NOMO-1 (cell line): ENCODE measurements around the gene CIROP.

Experiments used
- DNase-seq, 2 experiments: peaks; one replicate each; lab custom pipeline; 2025; ENCODE audit not compliant: unreplicated experiment in 2 of 2; lab: John Stamatoyannopoulos, UW

CIROP gene

DNA sequence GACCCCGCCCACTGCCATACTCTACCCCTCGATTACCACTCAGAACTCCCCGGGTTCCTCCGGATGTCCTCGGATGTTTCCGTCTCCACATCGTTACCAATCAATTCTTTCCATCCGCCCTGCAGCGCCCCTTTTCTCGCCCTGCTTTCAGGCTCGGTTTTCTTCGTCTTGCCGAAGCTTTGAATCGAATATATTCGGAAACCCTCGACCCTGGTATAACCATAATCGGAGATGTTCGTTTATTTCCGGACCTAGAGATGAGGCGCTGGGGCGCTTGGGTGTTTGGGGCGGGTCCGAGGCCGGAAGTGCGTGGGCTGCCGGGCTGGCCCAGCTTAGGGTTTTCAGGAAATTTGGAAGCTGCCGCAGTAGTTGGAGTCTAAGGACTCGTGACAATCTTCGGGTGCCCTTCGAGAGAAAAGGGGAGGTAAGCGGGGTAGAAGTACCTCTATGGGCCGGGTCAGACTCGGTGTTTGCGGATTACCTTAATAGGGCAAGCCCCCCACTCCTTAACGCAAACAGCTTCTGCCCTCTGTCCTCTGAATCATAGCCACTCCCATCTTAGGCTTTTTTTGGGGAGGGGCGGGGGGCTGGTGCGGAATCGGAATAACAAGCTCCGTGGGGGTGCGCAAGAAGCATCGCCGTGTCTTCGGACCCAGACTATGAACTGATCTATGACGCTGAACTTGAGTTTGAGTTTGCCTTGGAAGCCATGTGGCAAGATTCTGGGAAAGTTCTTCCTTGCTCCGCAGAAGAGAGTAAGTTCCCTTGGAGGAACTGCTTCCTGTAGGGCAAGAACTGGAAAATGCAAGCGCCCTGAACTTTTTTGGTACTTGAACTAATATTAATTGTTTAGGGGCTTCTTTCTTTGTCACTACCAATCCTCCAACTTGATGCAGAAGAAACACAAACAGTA lies 9.3 kb downstream of the CIROP start, which contains the start of gene C14orf119:
Gene C14orf119, plus strand, starts transcription at position 310 of the 913 bp plus-strand sequence. CDS start 2,154 bp downstream, outside the sequence.
- DNase-seq: no peak

DNA sequence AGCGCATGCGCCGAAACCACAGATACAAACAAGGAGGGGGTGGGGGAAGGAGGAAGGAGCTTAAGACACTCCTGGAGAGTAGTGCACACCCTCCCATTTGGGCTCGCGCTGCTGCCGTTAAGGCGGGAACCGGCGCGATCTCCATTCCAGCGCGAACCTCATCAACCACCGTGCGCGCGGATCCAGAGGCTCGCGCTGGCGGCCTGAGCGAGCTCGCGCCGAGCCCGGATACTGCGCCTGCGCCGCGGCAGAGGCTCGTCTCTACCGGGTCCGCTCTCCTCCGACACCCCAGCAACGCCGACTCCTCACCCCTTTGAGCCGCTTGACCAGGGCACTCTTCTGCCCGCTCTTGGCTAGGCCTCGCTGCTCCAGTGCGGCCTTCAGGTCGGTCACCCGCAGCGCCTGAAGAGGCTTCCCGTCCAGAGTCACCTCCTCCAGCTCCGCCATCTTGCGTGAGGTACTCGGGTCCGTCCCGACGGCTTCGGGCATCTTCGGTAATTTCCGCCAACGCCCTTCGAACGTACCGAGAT lies 10.1 kb downstream of the CIROP start, which contains the start of gene ACIN1:
Gene ACIN1, minus strand, starts transcription at position 471 of the 530 bp plus-strand sequence. Its CDS starts 24 bp downstream, at position 447.
- DNase-seq: no peak

DNA sequence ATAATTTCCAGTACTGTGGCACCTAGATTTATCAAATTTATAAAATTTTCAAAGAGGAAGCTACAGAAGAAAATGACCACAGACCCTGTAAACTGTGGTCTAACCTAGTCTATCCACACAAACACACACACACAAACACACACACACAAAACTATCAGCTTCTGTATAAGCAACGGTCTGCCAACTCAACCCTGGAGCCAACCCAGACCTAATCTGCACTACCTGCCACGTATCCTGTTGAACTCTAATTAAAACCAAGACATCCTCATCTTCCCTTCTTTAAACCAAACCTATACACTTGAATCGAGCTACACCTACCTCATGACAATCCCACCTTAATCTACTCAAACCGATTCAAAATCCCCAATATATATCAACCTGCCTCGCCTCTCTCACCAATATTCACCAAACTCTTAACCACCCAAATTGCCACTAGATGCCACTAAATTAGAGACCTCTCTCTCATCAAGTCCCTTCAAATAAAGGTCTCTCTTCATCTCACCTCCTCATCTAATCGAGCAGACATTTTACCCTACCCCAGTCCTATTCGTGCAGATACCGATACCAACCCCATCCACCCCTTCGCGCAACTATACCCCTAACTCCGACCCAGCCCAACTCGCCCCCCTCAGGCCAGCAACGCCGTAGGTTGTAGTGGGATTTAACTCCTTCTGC lies 10.7 kb downstream of the CIROP start:
- DNase-seq: no peak

DNA sequence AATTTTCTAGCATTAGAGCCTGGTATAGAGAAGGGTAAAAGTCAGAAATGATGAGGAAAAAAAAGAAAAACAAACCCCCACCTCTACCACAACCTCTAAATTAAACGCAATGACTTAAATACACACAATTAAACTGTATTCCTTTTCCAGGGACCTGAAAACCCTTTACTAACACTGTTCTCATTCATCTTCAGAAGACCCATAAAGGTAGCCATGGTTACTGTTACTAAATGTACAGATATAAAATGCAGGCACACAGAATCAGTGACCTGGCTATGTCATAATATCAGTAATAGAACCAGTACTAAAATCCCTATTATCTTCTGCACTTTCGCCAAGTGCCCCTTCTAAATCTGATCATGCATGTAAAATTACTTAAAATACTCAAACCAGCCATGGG lies 11.3 kb downstream of the CIROP start:
- no peak for DNase-seq

GRCh38 chr14:23093104-23093503 lies 11.7 kb downstream of the CIROP start:
- DNase-seq: no peak

DNA sequence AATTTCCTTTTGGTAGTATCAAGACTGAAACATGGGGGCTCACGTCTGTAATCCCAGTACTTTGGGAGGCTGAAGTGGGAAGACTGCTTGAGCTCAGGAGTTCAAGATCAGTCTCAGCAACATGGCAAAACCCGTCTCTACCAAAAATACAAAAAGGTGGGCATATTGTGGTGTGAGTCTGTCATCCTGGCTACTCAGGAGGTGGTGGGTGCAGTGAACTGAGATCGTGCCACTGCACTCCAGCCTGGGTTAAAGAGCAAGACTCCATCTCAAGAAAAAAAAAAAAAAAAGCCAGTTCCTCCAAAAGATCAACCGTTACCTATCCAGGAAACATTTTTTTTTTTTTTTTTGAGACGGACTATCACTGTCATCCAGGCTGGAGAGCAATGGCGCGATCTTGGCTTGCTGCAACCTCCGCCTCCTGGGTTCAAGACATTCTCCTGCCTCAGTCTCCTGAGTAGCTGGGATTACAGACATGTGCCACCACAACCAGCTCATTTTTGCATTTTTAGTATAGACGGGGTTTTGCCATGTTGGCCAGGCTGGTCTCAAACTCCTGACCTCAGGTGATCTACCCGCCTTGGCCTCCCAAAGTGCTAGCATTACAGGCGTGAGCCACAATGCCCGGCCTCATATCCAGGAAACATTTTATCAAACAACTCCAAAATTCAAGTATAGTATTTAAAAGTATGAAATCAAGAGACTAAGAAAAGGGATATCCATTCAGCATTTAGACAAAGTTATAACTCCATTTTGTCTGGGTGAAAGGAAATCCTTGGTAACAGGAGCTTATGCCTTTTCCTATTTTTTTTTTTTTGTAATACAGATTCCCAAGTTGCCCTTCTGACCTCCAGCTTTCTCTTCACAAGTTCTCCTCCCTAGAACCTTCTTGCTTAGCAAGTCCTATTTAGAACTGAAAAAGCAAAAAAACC lies 13.2 kb downstream of the CIROP start:
- no peak for DNase-seq

GRCh38 chr14:23090254-23090636 lies 14.5 kb downstream of the CIROP start:
- no peak for DNase-seq

- DNase-seq: no peak
Observed at GRCh38 chr14:23089498-23090253, 15.1 kb downstream of the CIROP start.

- no peak for DNase-seq
Observed at GRCh38 chr14:23086565-23086964, 18.2 kb downstream of the CIROP start.

DNA sequence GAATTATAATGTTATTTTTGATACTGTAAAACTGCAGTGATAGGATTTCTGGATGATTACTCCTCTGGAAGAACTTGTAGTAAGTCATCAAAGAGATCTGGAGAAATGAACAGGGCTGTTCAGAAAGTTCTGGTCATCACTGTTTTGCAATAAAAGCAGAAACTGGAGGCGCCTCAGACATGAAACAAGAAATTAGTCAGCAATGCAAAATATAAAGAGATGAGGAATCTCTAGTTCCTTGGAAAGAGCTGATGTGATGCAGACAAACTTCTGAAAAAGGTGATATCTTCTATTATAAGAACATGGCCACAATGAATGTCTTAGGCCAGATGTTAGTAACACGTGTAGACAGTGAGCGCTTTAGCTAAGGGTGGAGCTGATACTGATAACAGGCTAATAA lies 19.3 kb downstream of the CIROP start:
- no peak for DNase-seq

DNA sequence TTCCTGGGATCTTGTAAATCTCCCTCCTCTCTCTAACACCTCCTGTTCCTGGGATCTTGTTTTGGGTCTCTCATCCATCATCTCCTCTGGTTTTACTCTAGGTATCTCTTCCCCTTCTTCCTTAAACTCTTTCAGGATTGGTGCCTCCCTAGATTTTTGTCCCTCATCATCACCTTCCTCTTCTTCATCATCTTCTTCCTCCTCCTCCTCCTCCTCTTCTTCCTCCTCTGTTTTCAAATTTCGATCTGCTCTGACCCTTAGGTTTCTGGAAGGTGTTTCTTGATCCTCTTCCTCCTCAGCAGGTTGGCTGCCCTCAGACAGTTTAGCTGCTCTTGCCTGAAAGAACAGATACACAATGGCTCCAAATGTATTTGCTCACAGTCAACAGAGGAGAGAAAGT lies 24.3 kb downstream of the CIROP start:
- no peak for DNase-seq

- DNase-seq: no peak
Observed at GRCh38 chr14:23079716-23080115, 25.1 kb downstream of the CIROP start.

GRCh38 chr14:23078692-23079116 lies 26.1 kb downstream of the CIROP start:
- no peak for DNase-seq

- no peak for DNase-seq
Observed at GRCh38 chr14:23077962-23078361, 26.8 kb downstream of the CIROP start.

DNA sequence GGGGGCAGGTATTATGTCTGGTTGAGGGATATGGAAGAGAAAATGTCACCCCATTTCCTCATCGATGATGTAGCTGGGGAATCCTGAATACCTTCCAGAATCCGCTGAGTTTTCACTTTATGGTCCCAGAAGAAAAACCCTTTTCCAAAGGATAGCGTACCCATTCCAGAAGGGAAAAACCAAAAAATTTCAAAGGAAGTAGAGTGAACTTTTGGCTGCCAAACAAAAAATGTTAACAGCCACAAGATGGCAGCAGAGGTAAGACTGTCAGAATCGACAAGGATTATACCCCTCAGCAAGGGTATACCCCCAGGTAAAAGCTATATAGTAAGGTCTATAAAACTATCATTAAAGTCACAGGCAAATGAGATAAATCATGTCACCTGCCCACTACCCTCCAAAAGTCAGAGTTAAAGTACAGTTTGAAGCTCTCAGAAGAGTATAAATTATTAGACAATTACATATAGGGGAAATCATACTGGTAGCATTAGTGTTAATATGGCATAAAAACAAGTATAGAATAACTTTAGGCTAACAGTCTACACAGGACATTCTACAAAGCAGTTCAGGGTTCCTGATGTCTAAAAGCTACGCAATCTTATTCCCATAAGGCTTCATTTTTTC lies 27.9 kb downstream of the CIROP start:
- no peak for DNase-seq

GRCh38 chr14:23074906-23075305 lies 29.9 kb downstream of the CIROP start:
- no peak for DNase-seq

DNA sequence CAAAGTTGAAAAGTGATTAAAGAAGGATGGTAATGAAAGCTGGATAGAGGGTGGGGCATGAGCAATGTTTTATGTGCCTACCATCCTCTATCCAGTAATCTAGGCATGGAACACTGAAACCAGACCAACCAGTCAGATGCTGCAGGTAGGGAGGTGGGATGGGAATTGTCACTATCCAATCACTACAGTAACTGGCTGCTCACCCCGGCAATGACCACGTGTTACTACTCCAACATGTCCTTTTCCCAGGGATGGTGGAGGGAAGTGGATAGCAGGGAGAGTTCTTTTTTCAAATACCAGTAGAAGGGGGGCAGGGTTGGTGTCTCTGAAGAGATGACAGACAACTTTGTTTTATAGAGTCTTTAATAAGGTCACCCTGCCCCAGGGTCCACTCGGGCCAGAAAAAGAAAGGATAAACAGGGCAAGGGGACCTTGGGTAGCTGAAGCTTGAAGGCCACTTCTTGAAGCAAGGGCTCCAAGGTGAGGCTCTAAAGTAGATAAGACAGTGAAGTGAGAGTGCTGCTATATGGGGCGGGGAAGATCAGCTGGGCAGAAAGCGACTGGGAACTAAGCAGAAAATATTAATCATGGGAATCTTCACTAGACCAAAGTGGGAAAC lies 32.8 kb downstream of the CIROP start:
- DNase-seq: no peak

DNA sequence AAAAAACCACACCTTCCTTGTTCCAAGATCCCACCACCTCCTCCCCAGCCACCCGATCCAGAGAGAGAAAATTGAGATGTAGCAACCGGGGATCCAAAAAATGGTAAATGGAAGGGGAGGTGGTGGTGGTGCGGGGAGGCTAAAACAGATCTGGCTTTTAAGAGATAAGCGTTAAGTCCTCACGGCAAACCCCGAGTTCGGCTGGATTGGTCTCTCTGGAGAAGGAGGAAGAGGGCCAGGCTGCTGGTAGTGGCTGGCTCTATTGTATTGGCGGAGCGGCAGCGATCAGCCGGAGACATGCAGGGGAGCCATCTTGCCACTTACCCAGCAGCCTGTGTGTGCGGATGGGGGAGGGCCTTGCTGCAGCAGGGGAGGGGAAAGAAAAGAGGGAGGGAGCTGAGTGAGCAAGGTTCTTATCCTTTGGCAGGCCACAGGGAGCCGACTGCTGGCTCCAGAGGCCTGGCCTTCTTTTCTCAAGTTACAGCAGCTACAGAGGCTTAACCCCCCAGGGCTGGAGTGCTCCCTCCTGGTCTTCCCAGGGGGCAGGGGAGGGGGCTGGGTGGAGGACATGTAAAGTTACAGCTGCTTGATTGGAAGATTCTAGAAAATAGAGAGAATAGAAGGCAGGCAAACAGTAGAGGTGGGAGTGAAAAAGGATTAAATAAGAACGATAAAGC lies 33.4 kb downstream of the CIROP start:
- DNase-seq: no peak
